Retinal pigment epithelial cell (primary cell): Measurements from ENCODE around the gene GREM2.

Source experiments
- DNase-seq: peaks from one replicate; pipeline ENCODE4 v3.0.0-alpha.2; 2010; ENCODE audit warnings: low read depth
- H3K4me3 ChIP-seq: 2 replicates; pipeline ENCODE4 v1.5.1; 2011; ENCODE audit warnings: mild to moderate bottlenecking, low read length, control low read depth, moderate library complexity
- TF ChIP-seq, protein P1 (sequence below): conservative IDR thresholded peaks from 2 replicates; pipeline ENCODE4 v1.5.1; 2011; ENCODE audit warnings: low read depth, low read length, control low read depth, inconsistent platforms

GREM2 gene

DNA sequence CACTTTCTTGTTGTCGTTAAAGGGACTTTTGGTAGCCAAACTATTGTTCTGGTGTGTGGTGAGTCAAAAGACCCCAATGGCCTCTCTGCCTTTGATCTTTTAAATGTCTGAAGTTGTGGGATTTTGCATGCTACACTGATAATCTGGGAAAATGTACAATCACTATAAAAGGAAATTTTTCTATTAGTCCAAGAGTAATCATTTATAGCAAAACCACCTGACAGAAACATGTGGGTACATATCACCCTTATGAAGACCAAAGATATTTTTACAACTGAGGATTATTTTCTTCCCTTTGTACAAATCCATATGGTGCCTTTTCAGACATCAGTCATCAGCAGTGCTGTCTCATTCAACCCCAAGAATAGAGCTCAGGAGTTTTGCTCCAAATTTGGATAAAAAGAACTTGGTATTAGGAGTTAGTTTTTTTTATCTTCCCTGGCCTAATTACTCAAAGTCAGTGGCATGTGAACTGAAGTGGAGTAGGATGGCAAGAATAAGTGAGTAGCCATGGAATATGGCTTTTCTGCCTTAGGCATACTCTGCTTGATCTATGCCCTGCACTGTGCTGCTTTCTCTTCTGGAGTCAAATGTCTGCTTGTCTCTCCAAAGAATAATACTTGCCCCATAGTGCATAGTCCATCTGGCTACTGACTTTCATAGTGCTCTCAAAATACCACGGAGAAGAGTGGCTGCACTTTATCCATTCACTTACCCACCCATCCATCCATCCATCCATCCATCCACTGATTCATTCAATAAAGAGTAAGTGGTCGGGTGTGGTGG lies 13.5 kb downstream of the GREM2 start:
- H3K4me3 ChIP-seq: no peak overlapping the region
- TF ChIP-seq, protein P1, sequence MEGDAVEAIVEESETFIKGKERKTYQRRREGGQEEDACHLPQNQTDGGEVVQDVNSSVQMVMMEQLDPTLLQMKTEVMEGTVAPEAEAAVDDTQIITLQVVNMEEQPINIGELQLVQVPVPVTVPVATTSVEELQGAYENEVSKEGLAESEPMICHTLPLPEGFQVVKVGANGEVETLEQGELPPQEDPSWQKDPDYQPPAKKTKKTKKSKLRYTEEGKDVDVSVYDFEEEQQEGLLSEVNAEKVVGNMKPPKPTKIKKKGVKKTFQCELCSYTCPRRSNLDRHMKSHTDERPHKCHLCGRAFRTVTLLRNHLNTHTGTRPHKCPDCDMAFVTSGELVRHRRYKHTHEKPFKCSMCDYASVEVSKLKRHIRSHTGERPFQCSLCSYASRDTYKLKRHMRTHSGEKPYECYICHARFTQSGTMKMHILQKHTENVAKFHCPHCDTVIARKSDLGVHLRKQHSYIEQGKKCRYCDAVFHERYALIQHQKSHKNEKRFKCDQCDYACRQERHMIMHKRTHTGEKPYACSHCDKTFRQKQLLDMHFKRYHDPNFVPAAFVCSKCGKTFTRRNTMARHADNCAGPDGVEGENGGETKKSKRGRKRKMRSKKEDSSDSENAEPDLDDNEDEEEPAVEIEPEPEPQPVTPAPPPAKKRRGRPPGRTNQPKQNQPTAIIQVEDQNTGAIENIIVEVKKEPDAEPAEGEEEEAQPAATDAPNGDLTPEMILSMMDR: no peak
- DNase-seq: no peak

DNA sequence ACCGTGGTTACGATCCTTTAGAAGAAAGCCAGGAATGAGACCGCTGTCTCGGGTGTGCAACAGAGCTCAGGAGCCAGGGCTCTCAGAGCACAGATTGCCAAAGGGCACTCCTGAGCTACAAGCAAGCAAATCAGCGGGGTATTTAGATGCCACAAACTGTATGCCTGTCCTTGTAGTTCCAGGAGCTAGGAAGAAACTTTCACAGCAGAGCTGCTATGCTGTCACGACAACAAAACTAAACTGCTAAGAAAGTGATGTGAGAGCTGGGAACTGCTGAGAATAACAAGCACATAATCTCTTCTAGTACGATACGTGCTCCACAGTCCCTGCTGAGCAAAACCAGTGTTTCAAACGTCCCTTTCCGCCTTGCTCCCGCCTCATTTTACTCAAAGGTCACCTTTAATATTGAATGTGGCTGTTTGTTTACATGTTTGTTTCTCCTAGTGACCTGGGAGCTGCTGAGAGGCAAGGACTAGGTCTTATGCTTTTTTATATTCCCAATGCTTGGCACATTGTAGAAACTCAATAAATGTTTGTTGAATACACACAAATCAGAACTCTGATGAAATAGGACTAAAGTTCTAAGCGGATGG lies 14.7 kb downstream of the GREM2 start:
- H3K4me3 ChIP-seq: peak overlapping the region; percentile 3
- no peak for DNase-seq
- TF ChIP-seq, protein P1: no peak

DNA sequence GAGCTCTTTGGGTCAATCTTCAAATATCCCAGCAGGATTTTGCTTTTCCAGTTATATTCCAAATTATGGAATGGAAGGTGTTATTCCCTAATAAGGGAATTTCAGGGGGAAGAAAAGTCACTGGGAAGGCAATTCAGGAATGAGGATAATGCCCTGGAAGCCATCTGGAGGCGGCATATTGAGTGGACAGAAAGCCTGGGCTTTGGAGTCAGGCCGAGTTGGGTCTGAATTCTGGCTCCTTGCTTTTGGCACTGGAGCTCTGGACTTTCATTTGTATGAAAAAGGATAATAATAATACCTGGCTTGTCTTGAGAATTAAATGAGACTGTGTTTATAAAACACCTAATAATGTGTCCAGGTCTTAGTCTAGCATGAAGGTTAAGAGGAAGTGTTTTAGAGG lies 16.5 kb downstream of the GREM2 start:
- TF ChIP-seq, protein P1: no peak
- no peak overlapping the region for H3K4me3 ChIP-seq
- DNase-seq: no peak

DNA sequence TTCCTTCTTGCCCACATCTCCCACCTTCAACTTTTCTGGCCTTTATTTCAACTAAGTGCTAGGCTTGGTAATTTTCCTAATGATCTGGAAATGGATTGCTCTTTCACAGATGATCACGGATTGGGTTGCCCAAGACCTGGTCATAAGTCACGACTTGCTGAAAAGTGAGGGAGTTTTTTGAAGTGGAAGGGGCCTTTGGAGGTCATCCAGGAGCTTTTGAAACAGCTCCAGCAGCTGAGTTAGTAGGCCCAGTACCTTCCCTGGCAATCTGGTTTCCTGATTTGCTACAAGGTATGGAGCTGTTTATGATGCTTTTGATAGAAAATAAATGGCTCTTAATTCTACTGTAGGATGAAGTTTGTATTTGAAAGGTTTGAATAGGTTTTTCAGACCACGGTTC lies 20.4 kb downstream of the GREM2 start:
- no peak overlapping the region for H3K4me3 ChIP-seq
- DNase-seq: no peak
- TF ChIP-seq, protein P1: no peak

DNA sequence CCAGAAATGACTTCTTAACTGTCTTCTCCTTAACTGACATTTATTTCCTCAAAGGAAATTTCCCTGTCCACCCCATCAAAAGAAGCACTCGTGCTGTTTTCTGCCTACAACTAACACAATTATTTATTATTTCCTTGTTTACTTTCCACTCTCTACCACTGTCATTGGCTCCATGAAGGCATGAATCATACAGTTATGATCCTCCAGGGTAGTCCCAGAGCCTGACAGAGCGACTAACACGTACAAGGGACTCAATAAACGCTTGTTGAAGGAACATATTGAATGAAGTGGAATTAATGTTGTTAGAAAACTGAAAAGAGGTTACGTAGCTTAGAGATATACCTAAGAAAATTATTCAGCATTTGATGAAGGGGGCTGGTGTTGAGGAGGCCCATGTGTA lies 20.9 kb downstream of the GREM2 start:
- no peak overlapping the region for H3K4me3 ChIP-seq
- no peak for DNase-seq
- TF ChIP-seq, protein P1: no peak

DNA sequence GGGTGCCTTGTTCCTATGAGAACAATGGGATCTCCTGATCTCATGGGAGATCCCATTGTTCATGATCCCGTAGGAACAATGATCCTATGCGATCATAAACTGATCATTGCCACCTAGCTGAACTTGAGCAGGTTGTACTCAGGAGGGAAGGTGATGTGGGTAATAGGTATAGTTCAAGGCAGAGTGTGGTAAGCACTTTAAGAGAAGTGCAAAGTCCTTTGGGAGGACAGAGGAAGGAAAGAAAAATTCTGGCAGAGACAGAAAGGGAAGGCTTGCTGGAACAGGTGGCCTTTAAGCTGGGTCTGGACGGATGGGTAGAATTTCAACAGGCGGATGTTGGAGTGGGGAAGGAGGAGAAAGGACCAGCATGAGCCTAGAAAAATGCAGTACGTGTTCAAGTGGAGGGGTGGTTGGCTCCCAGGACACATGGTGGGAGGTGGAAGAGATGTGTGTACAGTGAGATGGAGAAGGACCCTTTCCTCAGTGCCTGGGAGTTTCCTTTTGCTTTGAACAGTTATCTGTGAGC lies 22.3 kb downstream of the GREM2 start:
- H3K4me3 ChIP-seq: no peak overlapping the region
- TF ChIP-seq, protein P1: no peak

DNA sequence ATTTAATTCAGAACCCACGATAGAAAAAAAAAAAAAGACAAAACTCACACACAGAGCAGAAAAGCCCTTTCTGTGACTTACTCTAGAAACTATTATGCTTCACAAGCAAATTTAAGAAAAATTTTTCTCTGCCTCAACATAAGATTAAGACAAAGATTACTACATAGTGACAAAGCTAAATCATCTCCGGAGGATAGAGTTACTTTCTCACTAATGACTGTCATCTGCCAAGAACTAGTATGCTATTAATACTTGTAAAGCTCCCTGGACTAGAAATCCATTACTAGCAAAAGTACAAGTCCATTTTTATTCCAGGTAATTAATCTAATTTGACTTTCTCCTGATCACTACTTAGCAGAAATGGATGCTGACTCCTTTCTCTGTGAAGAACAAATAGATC lies 25.9 kb downstream of the GREM2 start:
- DNase-seq: no peak
- H3K4me3 ChIP-seq: no peak overlapping the region
- TF ChIP-seq, protein P1: no peak

More for the DNA sequence above, 22.3 kb downstream of the GREM2 start:
- no peak for DNase-seq
